HG02642 (cell line): ENCODE data around the gene GMEB2.
"Not testable (repeated sequence)": the region's sequence is repeated elsewhere in the genome, so short reads cannot be mapped to it uniquely, and the experiment has no call there.

Experiments used
- ATAC-seq: cut with Tn5 transposase; IDR thresholded peaks from one replicate; pipeline ENCODE4 v1.9.1; 2021; ENCODE audit warnings: mild to moderate bottlenecking; ENCODE audit not compliant: unreplicated experiment, poor library complexity

GMEB2 gene

GRCh38 chr20:63640686-63641085 lies 13.8 kb upstream of the GMEB2 start:
- ATAC-seq = not testable (repeated sequence)

GRCh38 chr20:63640086-63640485 lies 13.2 kb upstream of the GMEB2 start:
- ATAC-seq = no peak

- no peak for ATAC-seq
These were observed 12.4 kb upstream of the GMEB2 start for GRCh38 chr20:63639093-63639975.

GRCh38 chr20:63636752-63637628 lies 10.1 kb upstream of the GMEB2 start:
- no peak for ATAC-seq

- ATAC-seq = no peak
These were observed 8.7 kb upstream of the GMEB2 start for GRCh38 chr20:63635431-63636141.

- ATAC-seq = no peak
These were observed 6.8 kb upstream of the GMEB2 start for GRCh38 chr20:63633732-63634131.

GRCh38 chr20:63631426-63631825 lies 4.5 kb upstream of the GMEB2 start:
- ATAC-seq = not testable (repeated sequence)

- not testable (repeated sequence) for ATAC-seq
These were observed 4.1 kb upstream of the GMEB2 start for GRCh38 chr20:63630956-63631355.

GRCh38 chr20:63628246-63628975 lies 1.5 kb upstream of the GMEB2 start:
- ATAC-seq = no peak

- ATAC-seq = no peak
These were observed 897 bp upstream of the GMEB2 start for GRCh38 chr20:63627751-63628245.

GRCh38 chr20:63627129-63627750 lies 339 bp upstream of the GMEB2 start:
- peak; percentile 87 for ATAC-seq

GRCh38 chr20:63625771-63626423 lies 1.0 kb downstream of the GMEB2 start:
- no peak for ATAC-seq

GRCh38 chr20:63624486-63624885 lies 2.4 kb downstream of the GMEB2 start:
- no peak for ATAC-seq

GRCh38 chr20:63622732-63623131 lies 4.2 kb downstream of the GMEB2 start:
- no peak for ATAC-seq

GRCh38 chr20:63622096-63622495 lies 4.8 kb downstream of the GMEB2 start:
- ATAC-seq = no peak

- ATAC-seq = no peak
These were observed 5.9 kb downstream of the GMEB2 start for GRCh38 chr20:63620991-63621390.

- ATAC-seq = no peak
These were observed 7.4 kb downstream of the GMEB2 start for GRCh38 chr20:63619505-63619904.

GRCh38 chr20:63619086-63619485 lies 7.8 kb downstream of the GMEB2 start:
- no peak for ATAC-seq
